HepG2 (cell line): ENCODE data around the gene CPZ. TPM values are rescaled to one million over a fixed set of nuclear protein-coding genes. Genes with fewer than 3 reads are reported as not detected.

Experiments used
- ATAC-seq: fragments of 200-7000 bp; cut with Tn5 transposase; 3 replicates; pipeline ENCODE4 v1.9.1; 2020; ENCODE audit warnings: mild to moderate bottlenecking, moderate library complexity
- BruUV-seq: library from RNA; stranded (reverse); fragments of 400-500 nt; replicated peaks from 2 replicates; lab custom pipeline; 2021; lab: Mats Ljungman, UMichigan
- CTCF ChIA-PET: fragments of 300-600 bp; formaldehyde crosslinking; extraction: SDS; loops from one replicate; lab custom pipeline; 2021; ENCODE audit warnings: low total read pairs, inconsistent platforms, low intra/inter-chr PET ratio; lab: Yijun Ruan, JAX
- POLR2A ChIA-PET: fragments of 350-600 bp; sonication (Branson Sonifier 250); formaldehyde crosslinking; loops from one replicate; lab custom pipeline; 2020; ENCODE audit warnings: antibody characterized with exemption, inconsistent platforms; lab: Yijun Ruan, JAX
- DNase-seq: peaks from one replicate; pipeline ENCODE4 v3.0.0-alpha.2; 2015; ENCODE audit warnings: low spot score
- FAIRE-seq: peaks from 3 replicates; lab custom pipeline; 2011; peaks lifted over from hg19 to GRCh38; lab: Jason Lieb, UNC
- H2AFZ ChIP-seq: one replicate; pipeline ENCODE4 v1.6.1; 2011; ENCODE audit warnings: low read length, inconsistent platforms
- H3K27ac ChIP-seq: fragments of 300-600 bp; 3 replicates; pipeline ENCODE4 v1.8.0; 2011; ENCODE audit warnings: mixed run types, mild to moderate bottlenecking, mixed read lengths, low read length, inconsistent platforms; ENCODE audit not compliant: insufficient read depth; ENCODE audit errors: extremely low read length
- H3K27me3 ChIP-seq, 2 experiments: fragments of 200-600 bp in 1 of 2; 2 replicates in 1 of 2; 3 replicates in 1 of 2; pipeline versions ENCODE4 v1.6.0 to v1.8.0; 2011; ENCODE audit warnings: low read length in 2 of 2, mild to moderate bottlenecking in 2 of 2, moderate library complexity in 2 of 2, inconsistent platforms in 1 of 2; ENCODE audit not compliant: insufficient read depth in 2 of 2, control insufficient read depth in 1 of 2
- H3K36me3 ChIP-seq, 2 experiments: fragments of 200-600 bp in 1 of 2; replicated peaks in 1 of 2; 2 replicates in 1 of 2; 3 replicates in 1 of 2; pipeline versions ENCODE4 v1.5.1 to v1.8.0; 2011; ENCODE audit warnings: low read length in 2 of 2, inconsistent platforms in 1 of 2; ENCODE audit not compliant: insufficient read depth in 2 of 2, control insufficient read depth in 1 of 2
- H3K4me1 ChIP-seq: 2 replicates; pipeline ENCODE4 v1.5.1; 2012; ENCODE audit warnings: low read length, inconsistent platforms; ENCODE audit not compliant: insufficient read depth
- H3K4me2 ChIP-seq: 2 replicates; pipeline ENCODE4 v1.6.0; 2011; ENCODE audit warnings: low read depth, low read length, inconsistent platforms
- H3K4me3 ChIP-seq, 3 experiments: fragments of 200-600 bp in 1 of 3; sonication (generic), shearing (Covaris generic) in 1 of 3; replicated peaks in 1 of 3; 2 replicates each; pipeline ENCODE4 v1.5.1; 2011 to 2016; ENCODE audit warnings: low read length in 3 of 3, inconsistent platforms in 2 of 3, low read depth in 2 of 3, mild to moderate bottlenecking in 2 of 3, control low read depth in 1 of 3, mixed read lengths in 1 of 3; ENCODE audit not compliant: insufficient read depth in 1 of 3
- H3K79me2 ChIP-seq: one replicate; pipeline ENCODE4 v1.6.1; 2011; ENCODE audit warnings: low read length, inconsistent platforms; ENCODE audit not compliant: insufficient read depth
- H3K9ac ChIP-seq: 2 replicates; pipeline ENCODE4 v1.6.0; 2011; ENCODE audit warnings: mild to moderate bottlenecking, low read depth, low read length, inconsistent platforms; ENCODE audit not compliant: insufficient read depth
- H3K9me3 ChIP-seq: 2 replicates; pipeline ENCODE4 v1.5.1; 2012; ENCODE audit warnings: mild to moderate bottlenecking, low read length
- H4K20me1 ChIP-seq: 2 replicates; pipeline ENCODE4 v1.6.0; 2011; ENCODE audit warnings: inconsistent platforms, mild to moderate bottlenecking, low read length, moderate library complexity; ENCODE audit not compliant: insufficient read depth
- RBM22 ChIP-seq: fragments of 200-400 bp; formaldehyde crosslinking; optimal IDR thresholded peaks from 2 replicates; pipeline ENCODE3; 2017; ENCODE audit warnings: mild to moderate bottlenecking, low read length, moderate library complexity
- ZNF12 ChIP-seq: sonication (generic); formaldehyde crosslinking; IDR thresholded peaks from 2 replicates; pipeline ENCODE4 v1.5.0; 2020; ENCODE audit warnings: missing genetic modification reagents
- WGBS: methylation state at CpG from one replicate; pipeline ENCODE4 v1.1.6; 2017; ENCODE audit warnings: low lambda C conversion rate; 5-methylcytosine and 5-hydroxymethylcytosine counted together
- in situ Hi-C: cut with HindIII; loops from 2 replicates; pipeline ENCODE4 v1.10.0; 2017; ENCODE audit warnings: low pct_unique_long_range_greater_than_20kb; ENCODE audit not compliant: extremely low pct_ligation_motif_present
- intact Hi-C: fragments of 100-400 bp; cut with micrococcal nuclease; formaldehyde crosslinking; loops from one replicate; pipeline ENCODE4 v1.10.0; 2022; ENCODE audit not compliant: unreplicated experiment
- polyA plus RNA-seq, 8 experiments: library from polyadenylated mRNA; depleted of rRNA in 3 of 8; stranded (reverse) in 7 of 8; unstranded in 1 of 8; fragments of >200 nt; fragmentation: Illumina TruSeq in 4 of 8; extraction: Trizol in 4 of 8; gene quantifications; 2 replicates each; pipeline versions ENCODE4 v1.2.1 to v1.2.3, GENCODE V29; 2011 to 2016; ENCODE audit warnings: low read depth in 4 of 8, missing spikeins in 1 of 8, mixed read lengths in 1 of 8; ENCODE audit not compliant: insufficient read depth in 1 of 8
- total RNA-seq, 5 experiments: library from RNA; depleted of rRNA; stranded (reverse); fragments of >200 nt; fragmentation: Illumina TruSeq; extraction: Trizol; gene quantifications; 2 replicates each; pipeline ENCODE4 v1.2.3, GENCODE V29; 2016; ENCODE audit warnings: low read depth in 1 of 5
- TF ChIP-seq, protein P1 (sequence below): sonication (generic); formaldehyde crosslinking; IDR thresholded peaks from 2 replicates; pipeline ENCODE4 v1.5.1; 2020; ENCODE audit warnings: mild to moderate bottlenecking, missing genetic modification reagents, moderate library complexity
- TF ChIP-seq, protein P2 (sequence below): sonication (generic); formaldehyde crosslinking; IDR thresholded peaks from 2 replicates; pipeline ENCODE4 v1.5.0; 2020; ENCODE audit warnings: mild to moderate bottlenecking, missing genetic modification reagents, moderate library complexity

Gene CPZ
- total and polyA plus RNA-seq, 2 of the 13 experiments (the other 11 are each of a cell fraction or from before 2014, with no cell fraction given), result 0.58 to 0.61 TPM

DNA sequence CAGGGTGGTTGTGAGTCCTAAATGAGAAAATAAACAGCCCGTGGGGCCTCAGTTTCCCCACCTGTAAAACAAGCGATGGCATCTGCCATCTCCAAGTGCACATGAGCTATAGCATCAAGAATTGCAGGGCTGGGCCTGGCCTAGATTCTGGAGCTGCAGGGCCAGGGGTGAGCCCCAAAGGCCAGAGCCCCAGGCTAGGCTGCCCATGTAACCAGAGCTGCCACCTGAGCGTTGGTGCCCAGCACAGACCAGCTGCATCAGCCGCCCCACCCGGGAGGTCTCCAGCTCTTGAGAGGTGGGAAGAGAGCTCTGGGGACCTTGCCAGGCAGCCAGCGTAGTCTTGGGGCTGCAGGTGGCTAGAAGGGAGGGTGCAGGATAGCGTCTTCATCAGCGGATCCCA is 39.3 kb upstream of the CPZ start (continued):
- TF ChIP-seq, protein P1, sequence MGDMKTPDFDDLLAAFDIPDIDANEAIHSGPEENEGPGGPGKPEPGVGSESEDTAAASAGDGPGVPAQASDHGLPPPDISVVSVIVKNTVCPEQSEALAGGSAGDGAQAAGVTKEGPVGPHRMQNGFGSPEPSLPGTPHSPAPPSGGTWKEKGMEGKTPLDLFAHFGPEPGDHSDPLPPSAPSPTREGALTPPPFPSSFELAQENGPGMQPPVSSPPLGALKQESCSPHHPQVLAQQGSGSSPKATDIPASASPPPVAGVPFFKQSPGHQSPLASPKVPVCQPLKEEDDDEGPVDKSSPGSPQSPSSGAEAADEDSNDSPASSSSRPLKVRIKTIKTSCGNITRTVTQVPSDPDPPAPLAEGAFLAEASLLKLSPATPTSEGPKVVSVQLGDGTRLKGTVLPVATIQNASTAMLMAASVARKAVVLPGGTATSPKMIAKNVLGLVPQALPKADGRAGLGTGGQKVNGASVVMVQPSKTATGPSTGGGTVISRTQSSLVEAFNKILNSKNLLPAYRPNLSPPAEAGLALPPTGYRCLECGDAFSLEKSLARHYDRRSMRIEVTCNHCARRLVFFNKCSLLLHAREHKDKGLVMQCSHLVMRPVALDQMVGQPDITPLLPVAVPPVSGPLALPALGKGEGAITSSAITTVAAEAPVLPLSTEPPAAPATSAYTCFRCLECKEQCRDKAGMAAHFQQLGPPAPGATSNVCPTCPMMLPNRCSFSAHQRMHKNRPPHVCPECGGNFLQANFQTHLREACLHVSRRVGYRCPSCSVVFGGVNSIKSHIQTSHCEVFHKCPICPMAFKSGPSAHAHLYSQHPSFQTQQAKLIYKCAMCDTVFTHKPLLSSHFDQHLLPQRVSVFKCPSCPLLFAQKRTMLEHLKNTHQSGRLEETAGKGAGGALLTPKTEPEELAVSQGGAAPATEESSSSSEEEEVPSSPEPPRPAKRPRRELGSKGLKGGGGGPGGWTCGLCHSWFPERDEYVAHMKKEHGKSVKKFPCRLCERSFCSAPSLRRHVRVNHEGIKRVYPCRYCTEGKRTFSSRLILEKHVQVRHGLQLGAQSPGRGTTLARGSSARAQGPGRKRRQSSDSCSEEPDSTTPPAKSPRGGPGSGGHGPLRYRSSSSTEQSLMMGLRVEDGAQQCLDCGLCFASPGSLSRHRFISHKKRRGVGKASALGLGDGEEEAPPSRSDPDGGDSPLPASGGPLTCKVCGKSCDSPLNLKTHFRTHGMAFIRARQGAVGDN, result no peak
- TF ChIP-seq, protein P2, sequence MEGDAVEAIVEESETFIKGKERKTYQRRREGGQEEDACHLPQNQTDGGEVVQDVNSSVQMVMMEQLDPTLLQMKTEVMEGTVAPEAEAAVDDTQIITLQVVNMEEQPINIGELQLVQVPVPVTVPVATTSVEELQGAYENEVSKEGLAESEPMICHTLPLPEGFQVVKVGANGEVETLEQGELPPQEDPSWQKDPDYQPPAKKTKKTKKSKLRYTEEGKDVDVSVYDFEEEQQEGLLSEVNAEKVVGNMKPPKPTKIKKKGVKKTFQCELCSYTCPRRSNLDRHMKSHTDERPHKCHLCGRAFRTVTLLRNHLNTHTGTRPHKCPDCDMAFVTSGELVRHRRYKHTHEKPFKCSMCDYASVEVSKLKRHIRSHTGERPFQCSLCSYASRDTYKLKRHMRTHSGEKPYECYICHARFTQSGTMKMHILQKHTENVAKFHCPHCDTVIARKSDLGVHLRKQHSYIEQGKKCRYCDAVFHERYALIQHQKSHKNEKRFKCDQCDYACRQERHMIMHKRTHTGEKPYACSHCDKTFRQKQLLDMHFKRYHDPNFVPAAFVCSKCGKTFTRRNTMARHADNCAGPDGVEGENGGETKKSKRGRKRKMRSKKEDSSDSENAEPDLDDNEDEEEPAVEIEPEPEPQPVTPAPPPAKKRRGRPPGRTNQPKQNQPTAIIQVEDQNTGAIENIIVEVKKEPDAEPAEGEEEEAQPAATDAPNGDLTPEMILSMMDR, result no peak
- TF ChIP-seq RBM22, result no peak
- TF ChIP-seq, all 625 proteins: peak for 0

DNA sequence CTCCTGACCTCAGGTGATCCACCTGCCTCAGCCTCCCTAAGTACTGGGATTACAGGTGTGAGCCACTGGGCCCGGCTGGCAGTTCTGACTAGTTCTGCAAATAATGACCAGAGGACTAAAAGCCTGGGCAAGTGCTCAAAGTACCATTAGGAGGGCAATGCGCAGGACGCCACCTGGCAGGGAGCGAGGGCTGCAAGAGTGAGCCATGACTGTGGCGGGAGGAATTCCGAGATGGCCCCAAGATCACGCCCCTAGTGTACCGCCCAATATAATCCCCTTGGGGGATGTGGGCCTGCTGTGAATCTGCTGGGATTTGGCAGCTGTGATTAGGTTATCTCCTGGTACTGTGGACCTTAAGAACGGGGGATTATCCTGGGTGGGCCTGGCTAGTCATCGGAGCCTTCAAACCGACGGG is 38.6 kb upstream of the CPZ start:
- in situ Hi-C loops, result no loop called here
- no TSS peak for BruUV-seq
- 50% methylated on average over 7 of the region's 12 CpGs for WGBS
- FAIRE-seq, result no peak
- H3K79me2 ChIP-seq, result no peaks in the 10 kb centered on the region
- no peak overlapping the region for H3K9ac ChIP-seq
- H3K27me3 ChIP-seq, result peaks cover 4 to 10% of the 10 kb centered on the region in 2 experiments; a peak in 2 of 5 replicates
- H3K4me3 ChIP-seq, result no peak overlapping the region
- H4K20me1 ChIP-seq, result no peaks in the 10 kb centered on the region
- DNase-seq, result no peak
- TF ChIP-seq ZNF12 (CRISPR knock-in tag), result no peak
- no peak overlapping the region for H2AFZ ChIP-seq
- H3K4me1 ChIP-seq, result no peaks in the 10 kb centered on the region
- intact Hi-C loops, result no loop called here
- no peaks in the 10 kb centered on the region for H3K9me3 ChIP-seq
- H3K36me3 ChIP-seq, result no peaks in the 10 kb centered on the region
- ChIA-PET POLR2A (no interaction called here), CTCF (no interaction called here)
- no peak overlapping the region for H3K27ac ChIP-seq
- H3K4me2 ChIP-seq, result no peak overlapping the region
- no peak for ATAC-seq
